GM10266 (cell line): ENCODE measurements around the gene CCNI2.
"Not testable (repeated sequence)": the region's sequence is repeated elsewhere in the genome, so short reads cannot be mapped to it uniquely, and the experiment has no call there.

Experiments
- DNase-seq: peaks from one replicate; pipeline ENCODE4 v3.0.0; 2012; ENCODE audit errors: extremely low spot score
- TF ChIP-seq, protein P1 (sequence below): IDR thresholded peaks from 2 replicates; pipeline ENCODE4 v1.5.1; 2012; ENCODE audit warnings: mild to moderate bottlenecking, low read depth; ENCODE audit not compliant: control insufficient read depth, insufficient read depth; ENCODE audit errors: missing control alignments

CCNI2 gene

DNA sequence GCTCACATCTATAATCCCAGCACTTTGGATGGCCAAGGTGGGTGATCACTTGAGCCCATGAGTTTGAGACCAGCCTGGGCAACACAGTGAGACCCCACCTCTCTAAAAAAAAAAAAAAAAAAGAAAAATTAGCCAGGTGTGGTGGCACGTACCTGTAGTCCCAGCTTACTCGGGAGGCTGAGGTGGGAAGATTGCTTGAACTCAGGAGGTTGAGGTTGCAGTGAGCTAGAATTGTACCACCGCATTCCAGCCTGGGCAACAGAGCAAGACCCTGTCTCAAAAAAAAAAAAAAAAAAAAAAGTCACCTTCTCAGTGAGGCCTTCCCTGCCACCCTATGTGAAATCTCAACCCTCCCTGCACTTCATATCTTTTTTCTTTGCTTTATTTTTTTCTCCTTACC lies 43.8 kb downstream of the CCNI2 start:
- TF ChIP-seq, protein P1, sequence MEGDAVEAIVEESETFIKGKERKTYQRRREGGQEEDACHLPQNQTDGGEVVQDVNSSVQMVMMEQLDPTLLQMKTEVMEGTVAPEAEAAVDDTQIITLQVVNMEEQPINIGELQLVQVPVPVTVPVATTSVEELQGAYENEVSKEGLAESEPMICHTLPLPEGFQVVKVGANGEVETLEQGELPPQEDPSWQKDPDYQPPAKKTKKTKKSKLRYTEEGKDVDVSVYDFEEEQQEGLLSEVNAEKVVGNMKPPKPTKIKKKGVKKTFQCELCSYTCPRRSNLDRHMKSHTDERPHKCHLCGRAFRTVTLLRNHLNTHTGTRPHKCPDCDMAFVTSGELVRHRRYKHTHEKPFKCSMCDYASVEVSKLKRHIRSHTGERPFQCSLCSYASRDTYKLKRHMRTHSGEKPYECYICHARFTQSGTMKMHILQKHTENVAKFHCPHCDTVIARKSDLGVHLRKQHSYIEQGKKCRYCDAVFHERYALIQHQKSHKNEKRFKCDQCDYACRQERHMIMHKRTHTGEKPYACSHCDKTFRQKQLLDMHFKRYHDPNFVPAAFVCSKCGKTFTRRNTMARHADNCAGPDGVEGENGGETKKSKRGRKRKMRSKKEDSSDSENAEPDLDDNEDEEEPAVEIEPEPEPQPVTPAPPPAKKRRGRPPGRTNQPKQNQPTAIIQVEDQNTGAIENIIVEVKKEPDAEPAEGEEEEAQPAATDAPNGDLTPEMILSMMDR: no peak

DNA sequence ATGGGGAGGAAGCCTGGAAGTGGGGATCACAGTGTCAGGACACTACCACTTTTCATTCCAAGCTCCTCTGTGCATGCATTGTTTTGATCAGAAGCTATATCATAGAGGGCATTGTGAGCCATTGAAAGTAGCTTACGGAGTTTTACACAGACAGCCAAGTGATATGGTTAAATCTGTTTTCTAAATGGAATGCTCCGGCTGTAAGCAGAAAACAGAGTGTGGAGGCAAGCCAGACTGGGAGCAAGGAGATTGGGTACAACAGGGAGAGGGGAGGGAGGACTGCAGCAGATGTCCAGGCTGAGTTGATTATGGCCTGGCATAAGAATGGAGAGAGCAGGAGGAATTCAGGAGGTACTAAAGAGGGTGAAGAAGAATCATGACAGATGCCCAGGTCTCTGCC lies 50.4 kb downstream of the CCNI2 start:
- DNase-seq: no peak
- TF ChIP-seq, protein P1: no peak

More for the DNA sequence above, 43.8 kb downstream of the CCNI2 start:
- no peak for DNase-seq

DNA sequence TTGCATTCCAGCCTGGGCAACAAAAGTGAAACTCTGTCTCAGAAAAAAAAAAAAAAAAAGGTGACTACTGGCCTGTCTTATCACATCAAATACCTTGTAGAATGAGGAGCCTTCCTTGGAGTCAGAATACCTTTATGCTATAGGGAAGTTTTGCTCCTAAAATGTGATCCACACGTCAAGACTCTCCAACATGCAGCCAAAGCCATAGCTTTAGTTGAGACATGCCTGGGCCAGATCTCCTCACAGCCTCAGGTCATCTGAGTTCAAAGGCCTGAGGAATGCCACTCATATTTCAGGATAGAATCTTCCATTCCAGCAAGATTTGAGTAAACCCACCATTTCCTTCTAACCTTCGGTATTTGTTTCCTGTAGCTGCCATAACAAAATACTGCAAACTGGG lies 52.2 kb downstream of the CCNI2 start:
- TF ChIP-seq, protein P1: no peak
- DNase-seq: no peak

DNA sequence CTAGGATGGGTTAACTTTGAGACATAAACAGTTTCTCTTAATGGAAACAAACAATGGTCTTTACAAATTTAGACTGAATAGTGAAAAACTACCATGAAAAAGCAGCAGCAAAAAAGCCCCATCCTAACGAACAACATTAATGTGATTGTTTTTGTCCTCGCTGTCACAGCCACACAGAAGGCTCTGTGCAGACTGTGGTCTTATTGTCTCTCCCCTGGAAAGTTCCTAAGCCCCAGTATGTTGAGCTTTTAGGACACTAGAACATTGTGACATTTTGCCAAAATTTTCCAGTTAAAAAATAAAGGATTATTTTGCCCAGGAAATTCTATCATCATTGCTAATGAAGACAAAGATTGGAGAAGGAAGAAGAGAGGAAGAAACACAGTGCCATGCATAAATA lies 53.3 kb downstream of the CCNI2 start:
- DNase-seq: no peak
- TF ChIP-seq, protein P1: no peak

DNA sequence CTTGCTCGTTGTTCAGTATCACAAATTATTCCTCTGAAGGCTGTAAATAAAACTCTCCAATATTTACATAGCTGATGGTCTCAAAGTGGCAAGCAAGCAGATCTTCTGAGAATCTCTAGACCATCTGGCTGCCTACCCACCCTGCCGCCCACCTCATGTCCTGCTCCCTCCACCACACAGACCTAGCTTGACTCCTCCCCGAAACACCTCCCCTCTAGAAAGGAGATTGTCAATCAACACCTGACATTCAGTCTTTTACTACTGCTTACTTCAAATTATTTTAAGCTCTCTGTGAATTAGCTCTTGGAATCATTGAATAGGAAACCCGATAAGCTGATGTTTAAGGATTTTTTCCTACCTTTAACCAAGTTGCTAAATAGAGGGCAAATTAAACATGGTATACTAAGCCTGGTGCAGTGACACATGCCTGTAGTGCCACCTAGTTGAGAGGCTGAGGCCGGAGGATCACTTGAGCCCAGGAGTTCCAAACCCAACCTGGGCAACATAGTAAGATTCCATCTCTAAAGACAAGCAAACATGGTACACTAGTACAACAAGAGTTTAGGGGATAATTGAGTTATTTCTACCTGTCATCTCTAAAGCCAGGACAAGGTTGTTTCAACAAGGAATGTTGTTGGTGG lies 54.9 kb downstream of the CCNI2 start:
- TF ChIP-seq, protein P1: no peak
- DNase-seq: no peak

DNA sequence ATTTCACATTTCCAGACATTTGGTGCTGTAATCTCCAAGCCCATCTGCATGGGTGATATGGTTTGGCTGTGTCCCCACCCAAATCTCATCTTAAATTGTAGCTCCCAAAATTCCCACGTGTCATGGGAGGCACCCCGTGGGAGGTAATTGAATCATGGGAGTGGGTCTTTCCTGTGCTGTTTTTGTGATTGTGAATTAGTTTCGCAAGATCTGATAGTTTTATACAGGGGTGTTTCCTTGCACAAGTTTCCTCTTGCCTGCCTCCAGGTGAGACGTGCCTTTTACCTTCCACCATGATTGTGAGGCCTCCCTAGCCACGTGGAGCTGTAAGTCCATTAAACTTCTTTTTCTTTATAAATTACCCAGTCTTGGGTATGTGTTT lies 55.5 kb downstream of the CCNI2 start:
- DNase-seq: not testable (repeated sequence)
